Spleen (tissue), 11 donors: ENCODE data around the gene ELOA2. TPM values are rescaled to one million over a fixed set of nuclear protein-coding genes. Genes with fewer than 3 reads are reported as not detected.

Source experiments
- DNase-seq: peaks from one replicate; pipeline ENCODE4 v3.0.0-alpha.2; 2020
- H3K27ac ChIP-seq, 8 donors: fragments of 200-600 bp; sonication (generic) in 7 of 8; 1 replicate in 4 of 8; 2 replicates in 4 of 8; pipeline versions ENCODE4 v1.5.0 to v1.8.0; 2016 to 2021; ENCODE audit warnings: inconsistent platforms in 4 of 8, mild to moderate bottlenecking in 4 of 8, moderate library complexity in 1 of 8
- H3K27me3 ChIP-seq, 7 donors: fragments of 200-600 bp; sonication (generic) in 6 of 7; replicated peaks in 1 of 7; 1 replicate in 4 of 7; 2 replicates in 3 of 7; pipeline versions ENCODE4 v1.5.0 to v1.8.0; 2016 to 2021; ENCODE audit warnings: inconsistent platforms in 3 of 7, mild to moderate bottlenecking in 1 of 7
- H3K36me3 ChIP-seq, 6 donors: fragments of 200-600 bp; sonication (generic) in 5 of 6; 1 replicate in 4 of 6; 2 replicates in 2 of 6; pipeline versions ENCODE4 v1.5.0 to v1.8.0; 2016 to 2021; ENCODE audit warnings: inconsistent platforms in 2 of 6
- H3K4me1 ChIP-seq, 6 donors: fragments of 200-600 bp; sonication (generic) in 5 of 6; 1 replicate in 3 of 6; 2 replicates in 3 of 6; pipeline versions ENCODE4 v1.5.0 to v1.8.0; 2016 to 2021; ENCODE audit warnings: inconsistent platforms in 3 of 6
- H3K4me3 ChIP-seq, 8 donors: fragments of 200-600 bp; sonication (generic) in 7 of 8; 1 replicate in 4 of 8; 2 replicates in 4 of 8; pipeline versions ENCODE4 v1.5.0 to v1.8.0; 2016 to 2021; ENCODE audit warnings: inconsistent platforms in 4 of 8, mild to moderate bottlenecking in 4 of 8, moderate library complexity in 2 of 8
- H3K9me3 ChIP-seq, 8 donors: fragments of 200-600 bp; sonication (generic) in 7 of 8; 1 replicate in 4 of 8; 2 replicates in 4 of 8; pipeline versions ENCODE4 v1.5.0 to v1.8.0; 2016 to 2021; ENCODE audit warnings: inconsistent platforms in 4 of 8
- CTCF ChIP-seq, 11 experiments: fragments of 200-600 bp in 7 of 11; fragments of 450-650 bp in 4 of 11; sonication (generic) in 4 of 11; IDR thresholded peaks in 8 of 11; conservative IDR thresholded peaks in 3 of 11; 1 replicate in 7 of 11; 2 replicates in 4 of 11; pipeline versions ENCODE4 v1.4.0 to v1.8.0; 2016 to 2021; ENCODE audit warnings: antibody characterized with exemption in 11 of 11, inconsistent platforms in 4 of 11, mild to moderate bottlenecking in 1 of 11
- POLR2A ChIP-seq, 3 donors: fragments of 450-650 bp; IDR thresholded peaks; one replicate each; pipeline ENCODE4 v1.5.1; 2017; ENCODE audit warnings: antibody characterized with exemption in 3 of 3, mild to moderate bottlenecking in 1 of 3
- POLR2AphosphoS5 ChIP-seq, 3 donors: sonication (generic); formaldehyde crosslinking; IDR thresholded peaks; one replicate each; pipeline ENCODE4 v1.5.1; 2017; ENCODE audit warnings: antibody characterized with exemption in 3 of 3
- WGBS, 5 donors: extraction: QIAGEN DNeasy Blood & Tissue Kit in 3 of 5; methylation state at CpG; one replicate each; pipeline versions ENCODE4 v1.1.5 to v1.1.7; 2013 to 2018; 5-methylcytosine and 5-hydroxymethylcytosine counted together
- intact Hi-C: fragments of 100-400 bp; cut with DNase I; formaldehyde crosslinking; loops from one replicate; pipeline ENCODE4 v1.15.0; 2023; ENCODE audit warnings: low total_unique reads
- polyA plus RNA-seq, 3 donors: library from polyadenylated mRNA; stranded (reverse); fragments of 200-250 nt; gene quantifications; one replicate each; pipeline ENCODE4 v1.2.1, GENCODE V29; 2013
- total RNA-seq, 7 donors: library from RNA; depleted of rRNA in 3 of 7; stranded (reverse); fragments of >200 nt in 3 of 7; fragmentation: NEBNext Ultra II Directional in 4 of 7; extraction: Animal tissue kit (Norgen Biotek cat#: 25700) in 4 of 7; gene quantifications; one replicate each; pipeline versions ENCODE4 v1.1.0 to v1.2.1, GENCODE V29; 2016 to 2021
- donor health status: healthy with polysubstance abuse.
- donor health status: DM: no; HTN: no; CAD: no; lungs with moderate emphysema.
- donor health status: DM: no; HTN: no; CAD: no.
- donor health status: Bipolar disorder and iron deficiency.
- donor health status: healthy.
- donor health status: DM: no; HTN: no; CAD: no.
- donor health status: DM: yes; HTN: yes; CAD: no.

ELOA2 gene
- total and polyA plus RNA-seq, 10 donors: not detected

GRCh38 chr18:47075098-47075883 lies 39.9 kb upstream of the ELOA2 start:
- Histone ChIP-seq H3K27ac (no peak overlapping the region), H3K9me3 (no peaks in the 10 kb centered on the region), H3K36me3 (no peaks in the 10 kb centered on the region), H3K27me3 (no peaks in the 10 kb centered on the region), H3K4me1 (no peaks in the 10 kb centered on the region), H3K4me3 (no peak overlapping the region)
- no peak for DNase-seq
- TF ChIP-seq POLR2A (IDR thresholded peaks at IDR 0.05) (no peak), CTCF (IDR thresholded peaks at IDR 0.05 in 8 of 11, conservative IDR thresholded peaks at IDR 0.05 in 3 of 11) (no peak), POLR2AphosphoS5 (IDR thresholded peaks at IDR 0.05) (no peak)
- 65 to 83% (median 81%) methylated on average over 13 of the region's 13 CpGs for WGBS, 5 donors
- intact Hi-C loops: no loop called here

- Histone ChIP-seq H3K4me1 (no peaks in the 10 kb centered on the region), H3K4me3 (no peak overlapping the region), H3K27me3 (no peaks in the 10 kb centered on the region), H3K27ac (no peak overlapping the region), H3K36me3 (no peaks in the 10 kb centered on the region), H3K9me3 (no peaks in the 10 kb centered on the region)
- intact Hi-C loops: no loop called here
- DNase-seq: no peak
- WGBS, 5 donors: 57 to 82% (median 74%) methylated on average over 3 of the region's 3 CpGs
- TF ChIP-seq POLR2AphosphoS5 (IDR thresholded peaks at IDR 0.05) (no peak), CTCF (IDR thresholded peaks at IDR 0.05 in 8 of 11, conservative IDR thresholded peaks at IDR 0.05 in 3 of 11) (no peak), POLR2A (IDR thresholded peaks at IDR 0.05) (no peak)
These were observed 32.2 kb upstream of the ELOA2 start for GRCh38 chr18:47067648-47068047.

DNA sequence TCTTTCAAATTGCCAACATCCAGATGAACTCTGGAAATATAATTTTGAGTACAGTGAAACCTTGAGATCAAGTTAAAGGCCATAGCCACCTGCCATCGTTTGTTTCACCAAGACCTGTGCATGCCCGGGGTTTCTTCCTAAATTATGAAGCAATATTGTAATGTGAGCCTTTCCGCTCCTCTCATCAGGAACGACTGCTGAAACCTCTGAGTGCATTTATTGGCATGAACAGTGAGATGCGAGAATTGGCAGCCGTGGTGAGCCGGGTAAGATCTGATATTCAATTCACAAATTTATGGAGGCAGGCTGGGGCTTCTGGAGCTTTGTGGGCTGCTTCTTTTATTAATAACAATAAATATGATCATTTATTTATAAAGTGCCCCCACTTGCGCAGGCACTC lies 27.7 kb upstream of the ELOA2 start:
- Histone ChIP-seq H3K9me3 (no peaks in the 10 kb centered on the region), H3K4me3 (no peak overlapping the region)
- 91 to 97% (median 94%) methylated on average over 8 of the region's 8 CpGs for WGBS, 5 donors

More for the DNA sequence above, 27.7 kb upstream of the ELOA2 start:
- no peak overlapping the region for H3K27ac ChIP-seq
- H3K27me3 ChIP-seq: no peaks in the 10 kb centered on the region
- no peaks in the 10 kb centered on the region for H3K4me1 ChIP-seq
- TF ChIP-seq CTCF (IDR thresholded peaks at IDR 0.05 in 8 of 11, conservative IDR thresholded peaks at IDR 0.05 in 3 of 11) (no peak), POLR2AphosphoS5 (IDR thresholded peaks at IDR 0.05) (no peak), POLR2A (IDR thresholded peaks at IDR 0.05) (no peak)
- DNase-seq: no peak
- intact Hi-C loops: no loop called here
- no peaks in the 10 kb centered on the region for H3K36me3 ChIP-seq
